Medulla oblongata (tissue), 1 donor: ENCODE data around the gene DNAJC1.
"Not testable (repeated sequence)": the region's sequence is repeated elsewhere in the genome, so short reads cannot be mapped to it uniquely, and the experiment has no call there.

Experiments used
- DNase-seq: peaks from one replicate; pipeline ENCODE4 v3.0.0-alpha.2; 2015; ENCODE audit errors: extremely low spot score

Gene DNAJC1

GRCh38 chr10:21726601-21727225, 276.8 kb downstream of the DNAJC1 start:
- DNase-seq: no peak

- DNase-seq: peak; percentile 97
Observed at GRCh38 chr10:21724687-21725367, 278.7 kb downstream of the DNAJC1 start.

GRCh38 chr10:21724020-21724589, 279.4 kb downstream of the DNAJC1 start:
- no peak for DNase-seq

- no peak for DNase-seq
Observed at GRCh38 chr10:21722209-21722608, 281.3 kb downstream of the DNAJC1 start.

- no peak for DNase-seq
Observed at GRCh38 chr10:21721000-21721665, 282.4 kb downstream of the DNAJC1 start.

GRCh38 chr10:21720090-21720489, 283.4 kb downstream of the DNAJC1 start:
- no peak for DNase-seq

GRCh38 chr10:21719502-21719901, 284.0 kb downstream of the DNAJC1 start:
- DNase-seq: no peak

GRCh38 chr10:21717437-21718054, 286.0 kb downstream of the DNAJC1 start:
- not testable (repeated sequence) for DNase-seq

- DNase-seq: peak; percentile 24
Observed at GRCh38 chr10:21715531-21716195, 287.9 kb downstream of the DNAJC1 start.

GRCh38 chr10:21712975-21713374, 290.6 kb downstream of the DNAJC1 start:
- DNase-seq: no peak

GRCh38 chr10:21707498-21707897, 296.0 kb downstream of the DNAJC1 start:
- DNase-seq: no peak
